Kidney (tissue), 14 donors: ENCODE data around the gene ZNF710. TPM values are rescaled to one million over a fixed set of nuclear protein-coding genes. Genes with fewer than 3 reads are reported as not detected.

Experiments used
- DNase-seq, 5 donors: peaks; one replicate each; pipeline ENCODE4 v3.0.0-alpha.2; 2013 to 2020
- FAIRE-seq: peaks from 2 replicates; lab custom pipeline; 2012; peaks lifted over from hg19 to GRCh38; lab: Jason Lieb, UNC
- H3K27ac ChIP-seq, 2 donors: one replicate each; pipeline ENCODE4 v1.7.0; 2013; ENCODE audit warnings: low read depth in 2 of 2, low read length in 2 of 2, inconsistent platforms in 1 of 2
- H3K27me3 ChIP-seq: one replicate; pipeline ENCODE4 v1.7.1; 2013; ENCODE audit warnings: low read length, inconsistent platforms; ENCODE audit not compliant: control insufficient read depth, insufficient read depth
- H3K36me3 ChIP-seq, 3 donors: one replicate each; pipeline versions ENCODE4 v1.7.0 to v1.7.1; 2013; ENCODE audit warnings: low read length in 3 of 3, control low read depth in 1 of 3, inconsistent platforms in 1 of 3; ENCODE audit not compliant: insufficient read depth in 3 of 3, control insufficient read depth in 2 of 3
- H3K4me1 ChIP-seq, 3 donors: one replicate each; pipeline versions ENCODE4 v1.7.0 to v1.7.1; 2013; ENCODE audit warnings: low read length in 3 of 3, inconsistent platforms in 1 of 3, low read depth in 1 of 3; ENCODE audit not compliant: control insufficient read depth in 2 of 3, insufficient read depth in 2 of 3
- H3K4me3 ChIP-seq, 3 donors: one replicate each; pipeline versions ENCODE4 v1.7.0 to v1.8.1; 2013; ENCODE audit warnings: low read length in 3 of 3, control low read depth in 1 of 3, inconsistent platforms in 1 of 3
- H3K9ac ChIP-seq, 3 donors: one replicate each; pipeline versions ENCODE4 v1.7.0 to v1.7.1; 2013; ENCODE audit warnings: low read length in 3 of 3, control low read depth in 1 of 3, inconsistent platforms in 1 of 3
- H3K9me3 ChIP-seq, 3 donors: one replicate each; pipeline versions ENCODE4 v1.7.0 to v1.7.1; 2013; ENCODE audit warnings: low read length in 3 of 3, control low read depth in 1 of 3, inconsistent platforms in 1 of 3; ENCODE audit not compliant: control insufficient read depth in 2 of 3, insufficient read depth in 1 of 3
- intact Hi-C: fragments of 100-400 bp; cut with DNase I; formaldehyde crosslinking; loops from one replicate; pipeline ENCODE4 v1.11.1; 2022
- polyA plus RNA-seq: library from polyadenylated mRNA; stranded (reverse); fragments of 350-450 nt; fragmentation: Illumina TruSeq; extraction: RNeasy Lipid Tissue Mini Kit (QIAGEN cat#74804); gene quantifications from one replicate; pipeline ENCODE4 v1.2.3, GENCODE V29; 2014; ENCODE audit warnings: low read depth, low replicate concordance; ENCODE audit not compliant: insufficient read depth
- total RNA-seq: library from RNA; stranded (reverse); fragmentation: NEBNext Ultra II Directional; extraction: Animal tissue kit (Norgen Biotek cat#: 25700); gene quantifications from one replicate; pipeline ENCODE4 v1.2.1, GENCODE V29; 2021
- TF ChIP-seq, protein P1 (sequence below): IDR thresholded peaks from 3 replicates; pipeline ENCODE4 v1.5.1; 2012; ENCODE audit warnings: mild to moderate bottlenecking, moderate library complexity, borderline replicate concordance; ENCODE audit not compliant: insufficient read depth; ENCODE audit errors: extremely low read depth
- donor health status: control.
- donor health status: control.
- donor health status: control.
- donor health status: control.
- donor health status: control.
- donor health status: DM: yes; HTN: yes; CAD: no.
- donor health status: Normal renal cell carcinoma (clear cell type).

Gene ZNF710
- total and polyA plus RNA-seq, 2 donors from 2014 or later = 11.0 to 17.0 TPM

DNA sequence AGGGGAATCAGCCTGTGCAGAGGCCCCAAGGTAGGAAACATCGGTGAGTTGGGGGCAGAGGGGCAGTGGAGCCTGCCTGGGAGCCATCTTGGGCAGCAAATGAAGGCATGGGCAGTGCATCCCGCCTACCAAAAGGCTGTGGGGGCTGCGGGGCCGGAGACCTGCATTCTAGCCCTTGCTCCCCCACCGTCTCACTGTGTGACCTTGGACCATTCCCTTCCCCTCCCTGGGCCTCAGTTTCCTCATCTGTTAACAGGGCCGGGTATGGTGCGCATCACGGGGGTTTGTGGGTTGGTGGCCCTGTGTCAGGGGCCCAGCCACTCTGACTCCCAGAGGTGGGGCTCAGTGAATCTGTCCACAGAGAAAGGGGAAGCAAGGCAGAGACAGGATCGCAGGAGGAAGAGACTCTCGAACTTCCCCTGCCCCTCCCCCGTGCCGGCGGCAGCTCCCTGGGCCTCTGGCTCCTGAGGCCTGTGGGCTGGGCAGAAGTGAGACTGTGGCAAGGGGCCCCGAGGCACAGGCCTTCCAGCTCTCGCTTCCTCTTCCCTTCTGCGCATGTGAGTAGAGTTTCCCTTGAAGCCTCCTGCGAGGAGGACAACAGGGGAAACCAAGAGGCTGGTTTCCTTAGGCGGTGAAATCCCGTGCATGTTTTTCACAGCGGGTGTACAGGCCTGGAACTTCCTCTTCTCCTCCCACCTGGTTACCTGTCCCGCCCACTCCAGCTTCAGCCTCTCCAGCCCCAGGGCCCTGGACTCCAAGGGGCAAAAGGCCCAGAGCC, 58.3 kb downstream of the ZNF710 start:
- peaks cover 2 to 37% (median 12%) of the 10 kb centered on the region in 3 donors for H3K4me1 ChIP-seq
- DNase-seq (peak in 4 of 5 donors; percentile 37 to 87 (median 52)), FAIRE-seq (no peak)
- intact Hi-C loops = no loop called here
- no peak overlapping the region for H3K9ac ChIP-seq
- no peaks in the 10 kb centered on the region for H3K27me3 ChIP-seq
- TF ChIP-seq, protein P1, sequence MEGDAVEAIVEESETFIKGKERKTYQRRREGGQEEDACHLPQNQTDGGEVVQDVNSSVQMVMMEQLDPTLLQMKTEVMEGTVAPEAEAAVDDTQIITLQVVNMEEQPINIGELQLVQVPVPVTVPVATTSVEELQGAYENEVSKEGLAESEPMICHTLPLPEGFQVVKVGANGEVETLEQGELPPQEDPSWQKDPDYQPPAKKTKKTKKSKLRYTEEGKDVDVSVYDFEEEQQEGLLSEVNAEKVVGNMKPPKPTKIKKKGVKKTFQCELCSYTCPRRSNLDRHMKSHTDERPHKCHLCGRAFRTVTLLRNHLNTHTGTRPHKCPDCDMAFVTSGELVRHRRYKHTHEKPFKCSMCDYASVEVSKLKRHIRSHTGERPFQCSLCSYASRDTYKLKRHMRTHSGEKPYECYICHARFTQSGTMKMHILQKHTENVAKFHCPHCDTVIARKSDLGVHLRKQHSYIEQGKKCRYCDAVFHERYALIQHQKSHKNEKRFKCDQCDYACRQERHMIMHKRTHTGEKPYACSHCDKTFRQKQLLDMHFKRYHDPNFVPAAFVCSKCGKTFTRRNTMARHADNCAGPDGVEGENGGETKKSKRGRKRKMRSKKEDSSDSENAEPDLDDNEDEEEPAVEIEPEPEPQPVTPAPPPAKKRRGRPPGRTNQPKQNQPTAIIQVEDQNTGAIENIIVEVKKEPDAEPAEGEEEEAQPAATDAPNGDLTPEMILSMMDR = no peak
- H3K4me3 ChIP-seq = no peak overlapping the region
- peak overlapping the region in 1 of 2 donors; percentile 67 for H3K27ac ChIP-seq
- no peaks in the 10 kb centered on the region for H3K36me3 ChIP-seq
- H3K9me3 ChIP-seq = no peaks in the 10 kb centered on the region

DNA sequence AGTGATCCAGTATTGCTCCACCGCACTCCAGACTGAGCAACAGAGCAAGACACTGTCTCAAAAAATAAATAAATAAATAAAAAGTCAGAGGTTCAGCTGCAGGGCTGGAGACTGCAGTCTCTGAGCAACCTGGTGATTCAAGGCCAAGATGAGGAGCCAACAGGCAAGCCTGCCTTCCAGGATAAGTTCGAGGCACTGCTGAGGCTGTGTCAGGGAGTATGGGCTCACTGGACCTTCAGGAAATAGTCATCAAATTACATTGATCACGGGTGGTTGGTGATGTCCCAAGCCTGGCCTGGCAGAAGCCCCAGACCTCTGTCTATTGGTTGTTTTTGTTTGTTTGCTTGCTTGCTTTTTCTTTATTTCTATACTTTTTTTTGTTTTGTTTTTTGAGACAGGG, 59.7 kb downstream of the ZNF710 start:
- no peak for FAIRE-seq
- H3K4me3 ChIP-seq = no peak overlapping the region
- H3K9ac ChIP-seq = no peak overlapping the region

DNA sequence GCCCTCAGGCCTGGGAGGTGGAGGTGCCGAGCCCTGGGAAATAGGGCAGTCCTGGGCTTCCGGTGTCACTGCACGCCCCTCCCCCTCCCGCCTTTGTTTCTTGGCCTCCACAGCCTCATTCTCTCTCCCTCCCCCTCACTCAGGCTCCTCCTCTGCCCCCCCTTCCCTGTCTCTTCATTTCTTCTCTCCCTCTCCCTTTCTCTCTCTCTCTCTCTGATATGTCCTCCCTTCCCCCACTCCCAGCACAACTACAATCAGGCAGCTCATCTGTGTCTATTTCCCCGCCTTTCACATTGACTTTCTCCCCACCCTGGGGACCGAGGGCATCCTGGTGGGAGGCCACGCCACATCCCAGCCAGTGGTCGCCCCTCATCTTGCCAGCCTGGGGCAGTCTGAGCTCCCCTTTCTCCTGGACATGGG, 60.9 kb downstream of the ZNF710 start:
- no peak for FAIRE-seq
- DNase-seq = peak; percentile 77 to 90 (median 85)
- H3K9me3 ChIP-seq = no peaks in the 10 kb centered on the region
- H3K4me3 ChIP-seq = no peak overlapping the region
- intact Hi-C loops = loop anchor here (10.0 kb wide), 1 partner anchor 157 kb away; no protein-coding TSS in a partner anchor
- H3K27ac ChIP-seq = peak overlapping the region; percentile 5 to 64
- TF ChIP-seq, protein P1 = no peak
- peaks cover 0 to 44% (median 12%) of the 10 kb centered on the region in 3 donors for H3K4me1 ChIP-seq
- no peak overlapping the region for H3K9ac ChIP-seq
- H3K36me3 ChIP-seq = no peaks in the 10 kb centered on the region
- H3K27me3 ChIP-seq = no peaks in the 10 kb centered on the region

More for the DNA sequence above, 59.7 kb downstream of the ZNF710 start:
- peaks cover 0 to 44% (median 12%) of the 10 kb centered on the region in 3 donors for H3K4me1 ChIP-seq
- H3K36me3 ChIP-seq = no peaks in the 10 kb centered on the region
- H3K27me3 ChIP-seq = no peaks in the 10 kb centered on the region
- H3K27ac ChIP-seq = no peak overlapping the region
- TF ChIP-seq, protein P1 = no peak
- no peak for DNase-seq
- intact Hi-C loops = loop anchor here (10.0 kb wide), 1 partner anchor 156 kb away; no protein-coding TSS in a partner anchor
- no peaks in the 10 kb centered on the region for H3K9me3 ChIP-seq
